H4 (cell line): Measurements from ENCODE around the gene NUMB. TPM values are rescaled to one million over a fixed set of nuclear protein-coding genes. Genes with fewer than 3 reads are reported as not detected.

Experiments used
- DNase-seq: peaks from one replicate; pipeline ENCODE4 v3.0.0-alpha.2; 2015; ENCODE audit warnings: low spot score
- total RNA-seq: library from RNA; depleted of rRNA; stranded (reverse); fragments of >200 nt; shearing (Covaris generic); gene quantifications from 2 replicates; pipeline ENCODE4 v1.2.3, GENCODE V29; 2014

NUMB gene
- total RNA-seq, 1 experiment from 2014 or later = 13.2 TPM

DNA sequence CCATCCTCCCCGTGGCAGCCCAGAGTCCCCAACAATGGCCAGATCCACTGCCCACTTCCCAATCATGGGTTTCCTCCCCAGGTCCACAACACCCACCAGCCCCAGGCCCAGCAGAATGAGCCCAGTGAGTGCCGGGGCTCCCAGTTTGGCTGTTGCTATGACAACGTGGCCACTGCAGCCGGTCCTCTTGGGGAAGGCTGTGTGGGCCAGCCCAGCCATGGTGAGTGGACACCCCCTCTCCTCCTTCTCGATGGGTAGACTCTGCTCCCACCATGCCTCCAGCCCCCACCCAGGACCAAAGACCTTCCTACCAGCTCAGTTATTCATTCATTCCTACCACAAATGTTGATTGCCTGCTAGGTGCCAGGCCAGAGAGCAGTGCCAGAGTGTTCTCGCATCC, 197.3 kb downstream of the NUMB start:
- no peak for DNase-seq

- no peak for DNase-seq
Observed at GRCh38 chr14:73260574-73260973, 197.8 kb downstream of the NUMB start.

DNA sequence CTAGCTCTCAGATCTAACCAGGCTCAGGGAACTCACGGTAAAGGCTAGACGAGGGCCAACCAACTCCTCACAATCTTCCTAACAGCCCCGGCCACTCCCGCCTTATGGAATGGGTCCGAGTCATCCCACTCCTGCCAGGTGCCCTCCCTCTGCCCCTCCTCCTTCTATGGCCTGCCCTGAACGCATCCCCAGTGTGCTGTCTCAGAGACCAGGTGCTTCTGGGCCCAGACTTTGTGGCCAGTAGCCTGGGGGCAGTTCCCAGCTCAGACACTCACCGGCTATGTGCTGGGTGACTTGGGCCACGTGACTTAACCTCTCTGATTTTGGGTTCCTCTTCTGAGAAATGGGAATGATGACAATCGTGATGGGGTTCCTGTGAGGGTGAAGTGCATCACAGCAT, 198.5 kb downstream of the NUMB start:
- no peak for DNase-seq

GRCh38 chr14:73258845-73259611, 199.3 kb downstream of the NUMB start:
- no peak for DNase-seq

DNA sequence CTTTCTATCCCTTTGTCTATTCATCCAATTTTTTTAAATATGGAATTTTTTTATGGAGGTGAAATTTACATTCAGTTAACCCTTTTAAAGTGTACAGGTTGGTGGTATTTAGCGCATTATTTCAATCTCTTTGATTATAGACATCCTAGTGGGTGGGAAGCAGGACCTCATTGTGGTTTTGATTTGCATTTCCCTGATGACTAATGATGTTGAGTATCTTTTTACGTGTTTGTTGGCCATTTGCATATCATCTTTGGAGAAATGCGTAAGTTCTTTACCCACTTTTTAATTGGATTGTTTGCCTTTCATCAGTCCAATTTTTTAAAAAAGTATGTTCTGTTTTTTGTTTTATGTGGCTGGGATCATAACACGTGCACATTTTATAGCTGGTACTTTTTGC, 200.3 kb downstream of the NUMB start:
- DNase-seq = no peak

DNA sequence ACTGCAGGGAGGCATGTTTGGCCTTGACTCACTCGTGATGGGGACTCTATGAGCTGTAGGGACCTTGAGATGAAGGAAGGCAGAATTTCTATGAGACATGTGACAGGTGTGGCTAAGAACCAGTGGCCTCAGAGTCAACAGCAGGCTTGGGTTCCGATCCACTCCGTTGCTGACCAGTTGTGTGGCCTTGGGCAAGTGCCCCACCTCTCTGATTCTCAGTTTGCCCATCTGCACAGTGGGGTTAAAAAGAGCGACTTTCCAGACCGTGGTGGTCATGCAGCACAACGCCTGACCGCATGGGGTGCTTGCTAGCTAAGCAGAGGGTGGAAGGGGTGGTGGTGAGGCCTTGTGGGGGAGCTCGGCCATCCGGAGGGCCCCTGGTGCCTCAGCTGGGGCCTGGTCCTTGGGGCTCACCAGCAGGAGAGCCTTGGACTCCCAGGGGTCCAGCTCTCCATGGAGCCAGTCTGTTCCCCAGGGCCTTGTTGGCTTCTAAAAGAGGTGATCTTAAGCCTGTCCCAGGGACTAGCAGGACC, 202.6 kb downstream of the NUMB start:
- no peak for DNase-seq

- no peak for DNase-seq
Observed at GRCh38 chr14:73255005-73255400, 203.3 kb downstream of the NUMB start.

GRCh38 chr14:73254247-73255004, 203.9 kb downstream of the NUMB start:
- no peak for DNase-seq

DNA sequence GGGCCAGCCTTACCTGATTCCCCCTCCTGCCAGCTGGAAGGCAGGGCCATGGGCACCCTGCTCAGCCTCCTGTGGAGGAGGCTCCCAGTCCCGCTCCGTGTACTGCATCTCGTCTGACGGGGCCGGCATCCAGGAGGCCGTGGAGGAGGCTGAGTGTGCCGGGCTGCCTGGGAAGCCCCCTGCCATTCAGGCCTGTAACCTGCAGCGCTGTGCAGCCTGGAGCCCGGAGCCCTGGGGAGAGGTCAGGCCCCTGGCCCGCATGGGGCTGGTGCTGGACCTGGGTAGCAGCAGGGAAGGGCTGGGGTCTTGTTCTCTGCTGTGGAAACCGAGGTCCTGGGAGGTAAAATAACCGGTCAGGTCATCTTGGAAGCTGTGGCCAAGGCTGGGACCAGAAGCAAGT, 204.6 kb downstream of the NUMB start:
- DNase-seq = no peak

GRCh38 chr14:73253323-73253610, 205.1 kb downstream of the NUMB start:
- no peak for DNase-seq

- DNase-seq = no peak
Observed at GRCh38 chr14:73252491-73253322, 205.6 kb downstream of the NUMB start.

GRCh38 chr14:73251516-73252215, 206.7 kb downstream of the NUMB start:
- no peak for DNase-seq

DNA sequence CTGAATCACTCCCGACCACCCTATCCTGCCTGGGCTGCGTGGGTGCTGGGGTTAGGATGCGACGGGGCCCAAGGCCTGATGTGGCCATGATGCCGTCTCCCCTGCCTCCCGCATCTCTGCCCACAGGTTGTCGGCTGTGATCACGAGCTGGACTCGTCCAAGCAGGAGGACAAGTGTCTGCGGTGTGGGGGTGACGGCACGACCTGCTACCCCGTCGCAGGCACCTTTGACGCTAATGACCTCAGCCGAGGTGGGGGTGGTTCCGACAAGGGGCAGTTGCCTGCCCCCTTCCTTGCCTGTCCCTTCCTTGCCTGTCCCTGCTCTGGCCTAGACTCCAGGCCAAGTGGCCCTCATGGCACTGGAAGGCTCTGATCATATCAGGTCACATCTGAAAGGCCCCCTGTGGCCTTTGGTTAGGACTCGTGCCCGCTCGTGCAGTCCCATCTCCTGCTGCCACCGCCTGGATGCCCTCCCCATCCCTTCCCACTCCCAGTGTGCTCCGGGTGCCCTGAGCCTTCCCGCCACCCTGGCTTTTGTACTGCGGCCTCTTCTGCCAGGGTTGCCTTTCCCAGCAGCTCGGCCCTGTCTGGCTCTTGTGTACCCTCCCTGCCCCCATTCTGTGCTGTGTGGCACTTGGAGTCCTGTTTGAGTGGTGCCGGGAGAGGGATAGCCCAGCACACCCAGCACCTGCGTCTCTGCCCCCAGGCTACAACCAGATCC, 207.4 kb downstream of the NUMB start:
- DNase-seq = no peak

GRCh38 chr14:73250317-73250713, 208.0 kb downstream of the NUMB start:
- no peak for DNase-seq

DNA sequence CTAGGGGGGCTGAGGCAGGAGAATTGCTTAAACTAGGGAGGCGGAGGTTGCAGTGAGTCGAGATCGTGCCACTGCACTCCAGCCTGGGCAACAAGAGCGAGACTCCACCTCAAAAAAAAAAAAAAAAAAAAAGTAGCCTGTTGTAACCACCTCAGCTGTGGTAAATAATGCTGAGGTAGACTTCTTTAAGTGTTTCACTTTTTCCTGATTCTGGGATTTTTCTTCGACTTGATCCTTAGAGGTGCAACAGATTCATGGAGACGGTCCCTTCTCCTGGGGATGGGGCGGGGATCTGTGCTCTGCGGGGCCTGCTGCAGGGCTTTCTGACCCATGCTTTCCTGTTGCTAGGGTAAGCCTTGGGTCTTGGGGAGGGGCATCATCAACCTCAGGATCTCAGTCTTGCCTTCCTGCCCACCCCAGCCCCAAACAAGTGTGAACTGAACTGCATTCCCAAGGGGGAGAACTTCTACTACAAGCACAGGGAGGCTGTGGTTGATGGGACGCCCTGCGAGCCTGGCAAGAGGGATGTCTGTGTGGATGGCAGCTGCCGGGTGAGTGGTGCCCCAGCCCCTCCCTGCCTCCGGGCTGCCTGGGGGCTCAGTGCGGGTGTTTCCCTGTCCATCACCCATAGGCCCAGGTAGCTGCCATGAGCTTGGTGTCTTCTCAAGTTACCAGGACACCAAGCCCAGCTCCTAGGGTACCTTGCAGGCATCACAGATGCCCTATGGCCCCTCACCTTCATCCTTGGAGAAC, 208.6 kb downstream of the NUMB start:
- no peak for DNase-seq

DNA sequence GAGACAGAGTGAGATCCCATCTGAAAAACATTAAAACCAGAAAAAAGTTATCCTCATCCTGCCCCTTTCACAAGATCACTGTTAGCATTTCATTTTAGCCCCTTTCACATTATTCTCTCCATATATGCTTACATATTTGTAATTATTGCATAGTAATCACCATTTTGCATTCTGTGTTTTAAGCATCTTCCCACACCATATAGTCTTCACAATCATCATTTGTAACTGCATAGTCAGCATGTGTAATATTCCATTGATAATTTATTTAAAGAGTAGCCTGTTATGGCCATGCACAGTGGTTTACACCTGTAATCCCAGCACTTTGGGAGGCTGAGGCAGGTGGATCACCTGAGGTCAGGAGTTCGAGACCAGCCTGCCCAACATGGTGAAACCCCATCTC, 209.2 kb downstream of the NUMB start:
- DNase-seq = no peak

GRCh38 chr14:73248108-73248868, 210.1 kb downstream of the NUMB start:
- no peak for DNase-seq

- DNase-seq = no peak
Observed at GRCh38 chr14:73246387-73247150, 211.8 kb downstream of the NUMB start.
